Mammary epithelial cell (primary cell): ENCODE data around the gene MYO16.

Experiments
- CTCF ChIP-seq, 2 donors: IDR thresholded peaks in 1 of 2; conservative IDR thresholded peaks in 1 of 2; 2 replicates each; pipeline ENCODE4 v1.5.1; 2011 to 2012; ENCODE audit warnings: inconsistent platforms in 2 of 2, low read length in 2 of 2, mild to moderate bottlenecking in 2 of 2, control low read depth in 1 of 2, low read depth in 1 of 2; ENCODE audit not compliant: insufficient read depth in 1 of 2; ENCODE audit errors: extremely low read depth in 1 of 2
- EZH2 ChIP-seq: IDR thresholded peaks from 2 replicates; pipeline ENCODE4 v1.6.1; 2012; ENCODE audit warnings: low read length, inconsistent platforms, borderline replicate concordance

- TF ChIP-seq CTCF (conservative IDR thresholded peaks at IDR 0.05 in 1 of 2, IDR thresholded peaks at IDR 0.05 in 1 of 2; ENCODE audit: extremely low read depth in 1 of 2, insufficient read depth in 1 of 2, low read depth in 1 of 2, low read length in 2 of 2) (no peak), EZH2 (no peak)
These were observed 28.1 kb downstream of the MYO16 start for GRCh38 chr13:108657519-108657918.
